K562 (cell line): ENCODE results near the gene ANK3. TPM values are rescaled to one million over a fixed set of nuclear protein-coding genes. Genes with fewer than 3 reads are reported as not detected.

Experiments used
- ATAC-seq: fragments of 200-7000 bp; cut with Tn5 transposase; 3 replicates; pipeline ENCODE4 v1.9.1; 2020; ENCODE audit warnings: moderate library complexity
- BruUV-seq: library from RNA; stranded (reverse); fragments of 400-500 nt; replicated peaks from 2 replicates; lab custom pipeline; 2021; lab: Mats Ljungman, UMichigan
- CTCF ChIA-PET: fragments of 300-600 bp; formaldehyde crosslinking; extraction: SDS; loops from one replicate; lab custom pipeline; 2021; ENCODE audit warnings: low intra/inter-chr PET ratio; lab: Yijun Ruan, JAX
- POLR2A ChIA-PET: fragments of 300-600, 350-650 bp; sonication (Branson Sonifier 250); formaldehyde crosslinking; extraction: SDS; loops from one replicate; lab custom pipeline; 2021; ENCODE audit warnings: antibody characterized with exemption, inconsistent platforms; lab: Yijun Ruan, JAX
- DNase-seq, 4 experiments: peaks; one replicate each; pipeline versions ENCODE4 v3.0.0 to v3.0.0-alpha.2; 2011 to 2018; ENCODE audit warnings: low spot score in 3 of 4, mixed read lengths in 3 of 4; ENCODE audit errors: extremely low read depth in 1 of 4
- FAIRE-seq: peaks from 2 replicates; lab custom pipeline; 2011; peaks lifted over from hg19 to GRCh38; lab: Jason Lieb, UNC
- H2AFZ ChIP-seq: 2 replicates; pipeline ENCODE4 v1.6.0; 2011; ENCODE audit warnings: low read depth, low read length, control low read depth, inconsistent platforms
- H3K27ac ChIP-seq: fragments of 200-600 bp; 3 replicates; pipeline ENCODE4 v1.8.0; 2011; ENCODE audit warnings: low read depth, mild to moderate bottlenecking, control low read depth, inconsistent platforms, low read length, moderate library complexity, mixed read lengths; ENCODE audit errors: extremely low read depth
- H3K27me3 ChIP-seq, 2 experiments: fragments of 300-600 bp in 1 of 2; 2 replicates in 1 of 2; 3 replicates in 1 of 2; pipeline versions ENCODE4 v1.6.0 to v1.8.0; 2011; ENCODE audit warnings: inconsistent platforms in 2 of 2, low read length in 2 of 2, mild to moderate bottlenecking in 1 of 2, mixed read lengths in 1 of 2, moderate library complexity in 1 of 2; ENCODE audit not compliant: control insufficient read depth in 2 of 2, insufficient read depth in 2 of 2
- H3K36me3 ChIP-seq: fragments of 300-600 bp; 3 replicates; pipeline ENCODE4 v1.8.0; 2011; ENCODE audit warnings: mild to moderate bottlenecking, low read length, inconsistent platforms; ENCODE audit not compliant: control insufficient read depth, insufficient read depth
- H3K4me1 ChIP-seq, 2 experiments: fragments of 200-600 bp in 1 of 2; replicated peaks in 1 of 2; 2 replicates in 1 of 2; 3 replicates in 1 of 2; pipeline versions ENCODE4 v1.5.1 to v1.8.0; 2011; ENCODE audit warnings: inconsistent platforms in 2 of 2, low read length in 2 of 2, mild to moderate bottlenecking in 1 of 2, mixed read lengths in 1 of 2, moderate library complexity in 1 of 2; ENCODE audit not compliant: control insufficient read depth in 2 of 2, insufficient read depth in 2 of 2
- H3K4me2 ChIP-seq: 2 replicates; pipeline ENCODE4 v1.6.1; 2011; ENCODE audit warnings: low read length, control low read depth, inconsistent platforms, mixed read lengths; ENCODE audit not compliant: insufficient read depth
- H3K4me3 ChIP-seq: fragments of 200-600 bp; sonication (generic), shearing (Covaris generic); 2 replicates; pipeline ENCODE4 v1.5.1; 2016; ENCODE audit warnings: control low read depth, inconsistent platforms
- H3K79me2 ChIP-seq: fragments of 200-600 bp; 3 replicates; pipeline ENCODE4 v1.8.0; 2011; ENCODE audit warnings: low read length, inconsistent platforms; ENCODE audit not compliant: control insufficient read depth, insufficient read depth
- H3K9ac ChIP-seq, 2 experiments: 2 replicates each; pipeline versions ENCODE4 v1.6.0 to v1.6.1; 2011; ENCODE audit warnings: low read depth in 2 of 2, low read length in 2 of 2, control low read depth in 1 of 2, inconsistent platforms in 1 of 2, mild to moderate bottlenecking in 1 of 2, mixed read lengths in 1 of 2; ENCODE audit not compliant: insufficient read depth in 1 of 2
- H3K9me1 ChIP-seq: one replicate; pipeline ENCODE4 v1.6.0; 2011; ENCODE audit warnings: inconsistent platforms, mild to moderate bottlenecking, low read length, moderate library complexity; ENCODE audit not compliant: control insufficient read depth, insufficient read depth
- H3K9me3 ChIP-seq: replicated peaks from 2 replicates; pipeline ENCODE4 v1.5.1; 2011; ENCODE audit warnings: low read depth, low read length, inconsistent platforms; ENCODE audit not compliant: control insufficient read depth, insufficient read depth
- H4K20me1 ChIP-seq: replicated peaks from 2 replicates; pipeline ENCODE4 v1.6.1; 2011; ENCODE audit warnings: low read length, inconsistent platforms, mixed read lengths; ENCODE audit not compliant: control insufficient read depth, insufficient read depth
- DLX4 ChIP-seq: fragments of 250-450 bp; sonication (Bioruptor Pico); IDR thresholded peaks from 2 replicates; pipeline ENCODE4 v1.6.1; 2021; ENCODE audit warnings: mild to moderate bottlenecking
- E2F3 ChIP-seq: fragments of 250-450 bp; sonication (Bioruptor Pico); IDR thresholded peaks from 2 replicates; pipeline ENCODE4 v1.4.0; 2020; ENCODE audit warnings: mild to moderate bottlenecking
- FOXA1 ChIP-seq: fragments of 450-650 bp; IDR thresholded peaks from 2 replicates; pipeline ENCODE4 v1.6.1; 2016; ENCODE audit warnings: mild to moderate bottlenecking, borderline replicate concordance
- FOXJ2 ChIP-seq: fragments of 200-800 bp; sonication (Bioruptor generic); IDR thresholded peaks from 2 replicates; pipeline ENCODE4 v1.6.1; 2016; ENCODE audit warnings: missing genetic modification characterization, missing compliant biosample characterization
- GABPB1 ChIP-seq: sonication (generic); formaldehyde crosslinking; IDR thresholded peaks from 2 replicates; pipeline ENCODE4 v1.8.0; 2022; ENCODE audit warnings: mild to moderate bottlenecking, missing genetic modification reagents
- LCOR ChIP-seq: sonication (generic); formaldehyde crosslinking; IDR thresholded peaks from 2 replicates; pipeline ENCODE4 v1.8.0; 2022; ENCODE audit warnings: mild to moderate bottlenecking, missing genetic modification reagents
- PHF8 ChIP-seq: fragments of 200-600 bp; sonication (generic); IDR thresholded peaks from 2 replicates; pipeline ENCODE4 v1.6.1; 2012; ENCODE audit warnings: mixed run types, mild to moderate bottlenecking, inconsistent platforms, low read length, moderate library complexity, borderline replicate concordance
- PURB ChIP-seq: sonication (generic); formaldehyde crosslinking; IDR thresholded peaks from 2 replicates; pipeline ENCODE4 v1.9.0; 2021; ENCODE audit warnings: low read depth, mild to moderate bottlenecking, missing genetic modification reagents
- SLC30A9 ChIP-seq: fragments of 250-450 bp; sonication (Bioruptor Pico); IDR thresholded peaks from 2 replicates; pipeline ENCODE4 v1.8.0; 2022; ENCODE audit warnings: mild to moderate bottlenecking, moderate library complexity
- SREBF2 ChIP-seq: sonication (generic); formaldehyde crosslinking; IDR thresholded peaks from 2 replicates; pipeline ENCODE4 v1.4.0; 2020; ENCODE audit warnings: mild to moderate bottlenecking, missing genetic modification reagents
- TCF7 ChIP-seq: sonication (generic); IDR thresholded peaks from 2 replicates; pipeline ENCODE4 v1.6.1; 2016; ENCODE audit warnings: antibody characterized with exemption, borderline replicate concordance
- TRIM28 ChIP-seq: fragments of 450-650 bp; IDR thresholded peaks from 2 replicates; pipeline ENCODE4 v1.6.1; 2017
- ZBTB2 ChIP-seq: fragments of 450-650 bp; IDR thresholded peaks from 2 replicates; pipeline ENCODE4 v1.6.1; 2016; ENCODE audit warnings: antibody characterized with exemption
- ZNF232 ChIP-seq: sonication (generic); formaldehyde crosslinking; IDR thresholded peaks from 2 replicates; pipeline ENCODE4 v1.8.0; 2022; ENCODE audit warnings: mild to moderate bottlenecking, missing genetic modification reagents
- ZNF354B ChIP-seq: fragments of 250-450 bp; sonication (Bioruptor Pico); IDR thresholded peaks from 2 replicates; pipeline ENCODE4 v1.4.0; 2020
- ZNF57 ChIP-seq: fragments of 450-650 bp; formaldehyde crosslinking; IDR thresholded peaks from 2 replicates; pipeline ENCODE4 v1.4.0; 2020; ENCODE audit warnings: mild to moderate bottlenecking, moderate library complexity
- WGBS: fragments of 100-300 bp; shearing (Covaris generic); methylation state at CpG from one replicate; pipeline ENCODE4 v1.1.6; 2016; ENCODE audit warnings: low coverage, mixed read lengths; ENCODE audit not compliant: insufficient coverage; ENCODE audit errors: missing lambda C conversion rate; 5-methylcytosine and 5-hydroxymethylcytosine counted together
- in situ Hi-C: fragments of 300-500 bp; cut with MboI; formaldehyde crosslinking; loops from 4 replicates; pipeline ENCODE4 v1.15.0; 2018; ENCODE audit warnings: inconsistent platforms, mixed read lengths
- intact Hi-C: fragments of 100-400 bp; cut with micrococcal nuclease; formaldehyde crosslinking; loops from 2 replicates; pipeline ENCODE4 v1.14.2; 2022
- polyA plus RNA-seq, 8 experiments: library from polyadenylated mRNA; depleted of rRNA in 4 of 8; stranded (reverse) in 5 of 8; unstranded in 3 of 8; fragments of >200 nt; fragmentation: Nextera tagmentation in 2 of 8; fragmentation: Illumina TruSeq in 1 of 8; extraction: Ambion mirVana in 2 of 8; extraction: Trizol in 1 of 8; gene quantifications; 2 replicates each; pipeline versions ENCODE4 v1.2.1 to v1.2.3, GENCODE V29; 2011 to 2014; ENCODE audit warnings: inconsistent platforms in 1 of 8, missing spikeins in 1 of 8
- total RNA-seq, 7 experiments: library from RNA; depleted of rRNA in 6 of 7; stranded (reverse); fragments of >200 nt in 6 of 7; fragmentation: Illumina TruSeq in 2 of 7; extraction: Trizol in 2 of 7; gene quantifications; 2 replicates each; pipeline versions ENCODE4 v1.2.1 to v1.2.3, GENCODE V29; 2011 to 2021; ENCODE audit warnings: low replicate concordance in 1 of 7

Gene ANK3
- total and polyA plus RNA-seq, 9 of the 15 experiments (the other 6 are each of a cell fraction or from before 2014, with no cell fraction given) = 10.0 to 32.3 (median 17.9) TPM

- Histone ChIP-seq H3K27me3 (no peaks in the 10 kb centered on the region), H3K79me2 (no peaks in the 10 kb centered on the region), H3K9ac (no peak overlapping the region), H2AFZ (no peak overlapping the region), H3K4me3 (no peak overlapping the region), H3K27ac (no peak overlapping the region), H3K36me3 (peaks cover 4% of the 10 kb centered on the region; the same call in 2 of the 3 replicates), H4K20me1 (no peaks in the 10 kb centered on the region), H3K4me2 (no peak overlapping the region), H3K9me3 (no peaks in the 10 kb centered on the region), H3K4me1 (no peaks in the 10 kb centered on the region), H3K9me1 (no peaks in the 10 kb centered on the region)
- in situ Hi-C loops (loop anchor here (10.0 to 25.0 kb wide), 3 partner anchors 235 to 575 kb away; no protein-coding TSS in a partner anchor), intact Hi-C loops (loop anchor here (10.0 kb wide), 1 partner anchor 335 kb away; no protein-coding TSS in a partner anchor)
- WGBS = 76% methylated on average over 8 of the region's 8 CpGs
- ChIA-PET CTCF (no interaction called here), POLR2A (interaction anchor here (0.9 kb wide), 1 partner anchor 15 kb away, joined by 3 read pairs; no protein-coding TSS in a partner anchor)
- FAIRE-seq = no peak
- no peak for ATAC-seq
- no TSS peak for BruUV-seq
- TF ChIP-seq SLC30A9 (CRISPR knock-in tag) (no peak), GABPB1 (CRISPR knock-in tag) (no peak)
- DNase-seq = no peak
These were observed 189.5 kb downstream of the ANK3 start for GRCh38 chr10:60200012-60200681.

- Histone ChIP-seq H3K9me3 (no peaks in the 10 kb centered on the region), H3K4me2 (no peak overlapping the region), H4K20me1 (no peaks in the 10 kb centered on the region), H3K4me3 (no peak overlapping the region), H3K36me3 (peaks cover 4% of the 10 kb centered on the region; the same call in 2 of the 3 replicates), H3K27ac (no peak overlapping the region), H2AFZ (no peak overlapping the region), H3K9me1 (no peaks in the 10 kb centered on the region), H3K27me3 (no peaks in the 10 kb centered on the region), H3K79me2 (no peaks in the 10 kb centered on the region), H3K9ac (no peak overlapping the region), H3K4me1 (no peaks in the 10 kb centered on the region)
- DNase-seq (no peak), FAIRE-seq (no peak), ATAC-seq (no peak)
- 37% methylated on average over 3 of the region's 3 CpGs for WGBS
- intact Hi-C loops = no loop called here
- ChIA-PET CTCF (no interaction called here), POLR2A (interaction anchor here (0.8 to 1.3 kb wide), 3 partner anchors 14 to 581 kb away, joined by 3 read pairs; partner anchors contain the start of gene CDK1)
- BruUV-seq = no TSS peak
- in situ Hi-C loops = no loop called here
- TF ChIP-seq TCF7 = no peak
- TF ChIP-seq DLX4 (CRISPR knock-in tag) = no peak
- no peak for TF ChIP-seq TRIM28
- no peak for TF ChIP-seq ZBTB2
- TF ChIP-seq FOXA1 = no peak
- no peak for TF ChIP-seq E2F3 (CRISPR knock-in tag)
- TF ChIP-seq PURB (CRISPR knock-in tag) = no peak
- TF ChIP-seq LCOR = no peak
- TF ChIP-seq FOXJ2 = no peak
- TF ChIP-seq ZNF232 (CRISPR knock-in tag) = no peak
- TF ChIP-seq ZNF354B (CRISPR knock-in tag) = no peak
- TF ChIP-seq PHF8 = no peak
- TF ChIP-seq ZNF57 (CRISPR knock-in tag) = no peak
- no peak for TF ChIP-seq SREBF2 (CRISPR knock-in tag)
These were observed 192.5 kb downstream of the ANK3 start for GRCh38 chr10:60197206-60197605.
